CD4-positive, alpha-beta T cell (primary cell): ENCODE data around the gene RBM27. TPM values are rescaled to one million over a fixed set of nuclear protein-coding genes. Genes with fewer than 3 reads are reported as not detected.

Source experiments
- ATAC-seq: fragments of 200-7000 bp; cut with Tn5 transposase; one replicate; pipeline ENCODE4 v1.10.0; 2022; ENCODE audit warnings: mild to moderate bottlenecking; ENCODE audit not compliant: poor library complexity
- CTCF ChIA-PET: fragments of 350-600 bp; sonication (Branson Sonifier 250); formaldehyde crosslinking; loops from one replicate; lab custom pipeline; 2021; ENCODE audit warnings: antibody characterized with exemption, inconsistent platforms; lab: Charles Lee
- POLR2A ChIA-PET: fragments of 350-600 bp; sonication (Branson Sonifier 250); formaldehyde crosslinking; loops from one replicate; lab custom pipeline; 2021; ENCODE audit warnings: antibody characterized with exemption, inconsistent platforms; lab: Charles Lee
- DNase-seq, 14 experiments: peaks; one replicate each; pipeline ENCODE4 v3.0.0-alpha.2; 2013 to 2020; ENCODE audit warnings: mixed read lengths in 2 of 14
- H3K27ac ChIP-seq, 2 donors: one replicate each; pipeline versions ENCODE4 v1.5.1 to v1.7.0; 2013; ENCODE audit warnings: low read length in 2 of 2, low read depth in 1 of 2, mild to moderate bottlenecking in 1 of 2
- H3K27me3 ChIP-seq, 2 experiments: 1 replicate in 1 of 2; 2 replicates in 1 of 2; pipeline versions ENCODE4 v1.6.1 to v1.7.0; 2013; ENCODE audit warnings: low read length in 2 of 2, control low read depth in 1 of 2, mild to moderate bottlenecking in 1 of 2, moderate library complexity in 1 of 2; ENCODE audit not compliant: insufficient read depth in 2 of 2, control insufficient read depth in 1 of 2
- H3K36me3 ChIP-seq: one replicate; pipeline ENCODE4 v1.6.1; 2013; ENCODE audit warnings: low read length, control low read depth; ENCODE audit not compliant: insufficient read depth
- H3K4me1 ChIP-seq: one replicate; pipeline ENCODE4 v1.6.1; 2013; ENCODE audit warnings: low read length, control low read depth; ENCODE audit not compliant: insufficient read depth
- H3K4me3 ChIP-seq: one replicate; pipeline ENCODE4 v1.5.1; 2013; ENCODE audit warnings: mild to moderate bottlenecking, low read length, moderate library complexity
- H3K9me3 ChIP-seq, 2 experiments: 1 replicate in 1 of 2; 2 replicates in 1 of 2; pipeline versions ENCODE4 v1.6.1 to v1.7.0; 2013; ENCODE audit warnings: low read length in 2 of 2, mild to moderate bottlenecking in 2 of 2, control low read depth in 1 of 2, moderate library complexity in 1 of 2; ENCODE audit not compliant: control insufficient read depth in 1 of 2, insufficient read depth in 1 of 2
- H3K27ac Mint-ChIP-seq: one replicate; pipeline ENCODE4 v1.8.0; 2020; ENCODE audit warnings: mixed read lengths
- H3K27me3 Mint-ChIP-seq: one replicate; pipeline ENCODE4 v1.8.0; 2021; ENCODE audit warnings: mixed read lengths
- H3K36me3 Mint-ChIP-seq: one replicate; pipeline ENCODE4 v1.8.0; 2021; ENCODE audit warnings: low read depth, mixed read lengths
- H3K4me1 Mint-ChIP-seq: one replicate; pipeline ENCODE4 v1.8.0; 2021; ENCODE audit warnings: low read depth, mixed read lengths
- H3K4me3 Mint-ChIP-seq: one replicate; pipeline ENCODE4 v1.8.0; 2020; ENCODE audit warnings: mild to moderate bottlenecking, mixed read lengths
- H3K9me3 Mint-ChIP-seq: one replicate; pipeline ENCODE4 v1.8.0; 2020; ENCODE audit warnings: mixed read lengths
- intact Hi-C, 2 experiments: fragments of 100-400 bp; cut with DNase I in 1 of 2; cut with micrococcal nuclease in 1 of 2; formaldehyde crosslinking; loops; one replicate each; pipeline versions ENCODE4 v1.15.1 to v1.9.0; 2023 to 2025; cut with DNase I, micrococcal nuclease
- total RNA-seq, 174 experiments: library from RNA in 2 of 174; stranded (reverse) in 2 of 174; gene quantifications; one replicate each; pipeline ENCODE4 v1.2.3 and lab custom pipeline; 2021 to 2026
- TF ChIP-seq, protein P1 (sequence below): fragments of 200-600 bp; IDR thresholded peaks from one replicate; pipeline ENCODE4 v1.8.0; 2022; ENCODE audit warnings: antibody characterized with exemption, mild to moderate bottlenecking

The RBM27 gene
- total RNA-seq, 2 experiments from 2014 or later: 29.7 to 33.2 TPM

DNA sequence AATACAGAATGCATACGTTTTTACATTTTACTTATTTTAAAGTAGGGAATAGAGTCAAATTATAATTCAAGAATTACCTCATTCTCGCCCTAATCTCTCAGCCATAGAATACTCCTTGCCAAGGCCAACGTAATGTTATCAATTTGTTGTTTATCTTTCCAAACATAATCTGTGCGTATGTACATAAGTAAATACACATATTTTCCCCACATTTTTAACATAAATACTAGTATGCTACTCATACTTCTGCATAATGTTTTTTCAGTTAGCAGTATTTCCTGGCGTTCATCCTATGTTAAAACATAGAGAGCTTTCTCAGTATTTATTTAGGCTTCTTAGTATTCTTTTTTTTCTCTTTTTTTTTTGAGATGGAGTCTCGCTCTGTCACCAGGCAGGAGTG lies 28.8 kb downstream of the RBM27 start:
- Histone ChIP-seq H3K4me1 (no peaks in the 10 kb centered on the region), H3K4me3 (no peak overlapping the region), H3K36me3 (peaks cover 77% of the 10 kb centered on the region), H3K9me3 (no peaks in the 10 kb centered on the region), H3K27ac (no peak overlapping the region), H3K27me3 (no peaks in the 10 kb centered on the region)
- intact Hi-C loops: loop anchor here in 1 of 2 experiments (5.0 kb wide), 1 partner anchor 40 kb away; no protein-coding TSS in a partner anchor
- Mint-ChIP-seq H3K4me1 (no peaks in the 10 kb centered on the region), H3K27me3 (no peaks in the 10 kb centered on the region), H3K36me3 (peaks cover 80% of the 10 kb centered on the region), H3K27ac (no peak overlapping the region), H3K9me3 (no peaks in the 10 kb centered on the region), H3K4me3 (no peak overlapping the region)
- POLR2A ChIA-PET: no interaction called here
- ATAC-seq (no peak), DNase-seq (no peak)
- CTCF ChIA-PET: no interaction called here
- TF ChIP-seq, protein P1, sequence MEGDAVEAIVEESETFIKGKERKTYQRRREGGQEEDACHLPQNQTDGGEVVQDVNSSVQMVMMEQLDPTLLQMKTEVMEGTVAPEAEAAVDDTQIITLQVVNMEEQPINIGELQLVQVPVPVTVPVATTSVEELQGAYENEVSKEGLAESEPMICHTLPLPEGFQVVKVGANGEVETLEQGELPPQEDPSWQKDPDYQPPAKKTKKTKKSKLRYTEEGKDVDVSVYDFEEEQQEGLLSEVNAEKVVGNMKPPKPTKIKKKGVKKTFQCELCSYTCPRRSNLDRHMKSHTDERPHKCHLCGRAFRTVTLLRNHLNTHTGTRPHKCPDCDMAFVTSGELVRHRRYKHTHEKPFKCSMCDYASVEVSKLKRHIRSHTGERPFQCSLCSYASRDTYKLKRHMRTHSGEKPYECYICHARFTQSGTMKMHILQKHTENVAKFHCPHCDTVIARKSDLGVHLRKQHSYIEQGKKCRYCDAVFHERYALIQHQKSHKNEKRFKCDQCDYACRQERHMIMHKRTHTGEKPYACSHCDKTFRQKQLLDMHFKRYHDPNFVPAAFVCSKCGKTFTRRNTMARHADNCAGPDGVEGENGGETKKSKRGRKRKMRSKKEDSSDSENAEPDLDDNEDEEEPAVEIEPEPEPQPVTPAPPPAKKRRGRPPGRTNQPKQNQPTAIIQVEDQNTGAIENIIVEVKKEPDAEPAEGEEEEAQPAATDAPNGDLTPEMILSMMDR: no peak

DNA sequence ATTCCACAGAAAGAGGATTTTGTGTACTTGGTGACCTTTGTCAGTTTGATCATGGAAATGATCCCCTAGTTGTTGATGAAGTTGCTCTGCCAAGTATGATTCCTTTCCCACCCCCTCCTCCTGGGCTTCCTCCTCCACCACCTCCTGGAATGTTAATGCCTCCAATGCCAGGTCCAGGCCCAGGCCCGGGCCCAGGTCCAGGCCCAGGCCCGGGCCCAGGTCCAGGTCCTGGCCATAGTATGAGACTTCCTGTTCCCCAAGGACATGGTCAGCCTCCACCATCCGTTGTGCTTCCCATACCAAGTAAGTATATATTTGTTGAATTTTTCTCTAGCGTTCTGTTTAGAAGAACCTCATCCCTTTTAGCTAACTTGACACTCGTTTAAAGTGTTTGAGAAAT lies 30.0 kb downstream of the RBM27 start:
- H3K36me3 Mint-ChIP-seq: peaks cover 82% of the 10 kb centered on the region
- Histone ChIP-seq H3K9me3 (no peaks in the 10 kb centered on the region), H3K4me3 (no peak overlapping the region), H3K4me1 (no peaks in the 10 kb centered on the region), H3K27me3 (no peaks in the 10 kb centered on the region), H3K36me3 (peaks cover 80% of the 10 kb centered on the region), H3K27ac (no peak overlapping the region)
- CTCF ChIA-PET: no interaction called here
- ATAC-seq (no peak), DNase-seq (no peak)
- H3K27me3 Mint-ChIP-seq: no peaks in the 10 kb centered on the region
- H3K9me3 Mint-ChIP-seq: no peaks in the 10 kb centered on the region
- TF ChIP-seq, protein P1: no peak
- H3K4me3 Mint-ChIP-seq: no peak overlapping the region
- no peaks in the 10 kb centered on the region for H3K4me1 Mint-ChIP-seq
- intact Hi-C loops: loop anchor here in 1 of 2 experiments (5.0 kb wide), 1 partner anchor 39 kb away; no protein-coding TSS in a partner anchor
- no peak overlapping the region for H3K27ac Mint-ChIP-seq
- POLR2A ChIA-PET: no interaction called here

DNA sequence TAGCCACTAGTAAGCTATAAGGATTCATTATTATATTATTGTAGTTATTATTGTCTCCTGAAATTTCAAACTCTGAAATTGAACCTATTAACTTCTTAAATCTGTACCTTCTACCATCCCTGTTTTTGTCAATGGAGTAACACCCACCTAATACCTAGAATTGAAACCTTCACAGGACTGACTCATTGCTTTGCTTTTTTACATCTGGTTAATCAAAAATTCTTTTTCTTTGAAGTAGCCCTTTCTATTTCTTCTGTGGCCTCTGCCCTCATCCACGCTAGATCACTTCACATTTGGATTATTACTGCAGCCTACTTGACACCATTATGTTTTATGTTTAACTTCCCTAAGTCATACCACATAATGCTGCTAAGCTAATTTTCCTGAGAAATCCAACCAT lies 35.6 kb downstream of the RBM27 start:
- intact Hi-C loops: no loop called here
- Mint-ChIP-seq H3K36me3 (peaks cover 68% of the 10 kb centered on the region), H3K27ac (no peak overlapping the region), H3K27me3 (no peaks in the 10 kb centered on the region), H3K9me3 (no peaks in the 10 kb centered on the region), H3K4me3 (no peak overlapping the region), H3K4me1 (no peaks in the 10 kb centered on the region)
- no peak for DNase-seq
- Histone ChIP-seq H3K27ac (no peak overlapping the region), H3K9me3 (no peaks in the 10 kb centered on the region), H3K4me3 (no peak overlapping the region), H3K27me3 (no peaks in the 10 kb centered on the region), H3K36me3 (peaks cover 54% of the 10 kb centered on the region), H3K4me1 (no peaks in the 10 kb centered on the region)
- ATAC-seq: no peak
- TF ChIP-seq, protein P1: no peak
- CTCF ChIA-PET: interaction anchor here (0.7 to 1.0 kb wide), 4 partner anchors 30 to 111 kb away, joined by 3 to 4 read pairs (median 3); no protein-coding TSS in a partner anchor
- POLR2A ChIA-PET: no interaction called here
